Peyer's patch (tissue), 4 donors: ENCODE data around the gene GNPTG.

Experiments
- POLR2A ChIP-seq, 2 donors: fragments of 450-650 bp; IDR thresholded peaks; one replicate each; pipeline ENCODE4 v1.5.1; 2017; ENCODE audit warnings: antibody characterized with exemption in 2 of 2, mild to moderate bottlenecking in 2 of 2, moderate library complexity in 2 of 2
- TF ChIP-seq, protein P1 (sequence below), 6 experiments: fragments of 450-650 bp in 4 of 6; fragments of 200-600 bp in 2 of 6; sonication (generic) in 1 of 6; IDR thresholded peaks; one replicate each; pipeline ENCODE4 v1.5.1; 2017 to 2019; ENCODE audit warnings: antibody characterized with exemption in 6 of 6, mild to moderate bottlenecking in 3 of 6, moderate library complexity in 1 of 6

DNA sequence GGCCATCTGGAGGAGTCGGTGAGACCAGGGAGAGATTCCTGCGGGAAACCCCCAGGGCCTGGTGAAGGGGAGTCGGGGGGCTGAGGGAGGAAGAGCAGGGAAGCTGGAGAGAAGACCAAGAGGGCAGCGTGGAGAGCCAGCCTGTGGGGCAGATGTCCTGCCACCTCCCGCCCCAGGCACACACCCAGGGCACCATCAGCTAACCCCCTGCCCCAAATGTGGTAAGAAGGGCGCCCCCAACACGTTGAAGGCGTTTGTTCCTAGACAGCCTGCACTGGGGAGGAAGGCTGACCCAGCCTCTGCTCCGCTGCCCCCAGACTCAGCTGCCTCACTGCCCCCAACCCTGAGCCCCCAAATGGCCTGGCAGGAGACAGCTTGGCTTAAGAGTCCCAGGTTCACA, 17.0 kb upstream of the GNPTG start:
- TF ChIP-seq, protein P1, sequence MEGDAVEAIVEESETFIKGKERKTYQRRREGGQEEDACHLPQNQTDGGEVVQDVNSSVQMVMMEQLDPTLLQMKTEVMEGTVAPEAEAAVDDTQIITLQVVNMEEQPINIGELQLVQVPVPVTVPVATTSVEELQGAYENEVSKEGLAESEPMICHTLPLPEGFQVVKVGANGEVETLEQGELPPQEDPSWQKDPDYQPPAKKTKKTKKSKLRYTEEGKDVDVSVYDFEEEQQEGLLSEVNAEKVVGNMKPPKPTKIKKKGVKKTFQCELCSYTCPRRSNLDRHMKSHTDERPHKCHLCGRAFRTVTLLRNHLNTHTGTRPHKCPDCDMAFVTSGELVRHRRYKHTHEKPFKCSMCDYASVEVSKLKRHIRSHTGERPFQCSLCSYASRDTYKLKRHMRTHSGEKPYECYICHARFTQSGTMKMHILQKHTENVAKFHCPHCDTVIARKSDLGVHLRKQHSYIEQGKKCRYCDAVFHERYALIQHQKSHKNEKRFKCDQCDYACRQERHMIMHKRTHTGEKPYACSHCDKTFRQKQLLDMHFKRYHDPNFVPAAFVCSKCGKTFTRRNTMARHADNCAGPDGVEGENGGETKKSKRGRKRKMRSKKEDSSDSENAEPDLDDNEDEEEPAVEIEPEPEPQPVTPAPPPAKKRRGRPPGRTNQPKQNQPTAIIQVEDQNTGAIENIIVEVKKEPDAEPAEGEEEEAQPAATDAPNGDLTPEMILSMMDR (IDR thresholded peaks at IDR 0.05) = no peak
- no peak for TF ChIP-seq POLR2A (IDR thresholded peaks at IDR 0.05)
